ENCODE results near the gene ESPN. TPM values are rescaled to one million over a fixed set of nuclear protein-coding genes. Genes with fewer than 3 reads are reported as not detected.

The ESPN gene
- total RNA-seq, 1 experiment from 2014 or later = 2.2 TPM

DNA sequence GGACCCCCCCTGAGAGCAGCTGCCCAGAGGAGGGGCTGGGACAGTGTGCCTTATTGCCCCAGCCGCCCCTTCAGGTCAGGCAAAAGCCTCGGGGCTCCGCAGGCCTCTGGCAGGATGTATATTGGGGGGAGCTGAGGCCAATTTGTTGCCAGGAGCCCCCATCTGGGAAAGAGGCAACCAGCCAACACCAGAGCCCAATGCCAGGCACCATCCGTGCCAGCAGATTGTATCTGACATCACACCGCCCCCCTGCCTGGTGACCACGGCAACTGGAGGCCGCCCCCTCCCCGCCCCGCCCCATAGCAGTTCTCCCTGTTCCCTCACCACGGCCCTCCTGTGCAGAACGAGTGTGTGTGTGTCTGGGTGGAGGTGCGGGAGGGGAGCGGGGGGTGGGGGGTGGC, 70.5 kb downstream of the ESPN start:
- DNase-seq = no peak
- TF ChIP-seq, protein P1, sequence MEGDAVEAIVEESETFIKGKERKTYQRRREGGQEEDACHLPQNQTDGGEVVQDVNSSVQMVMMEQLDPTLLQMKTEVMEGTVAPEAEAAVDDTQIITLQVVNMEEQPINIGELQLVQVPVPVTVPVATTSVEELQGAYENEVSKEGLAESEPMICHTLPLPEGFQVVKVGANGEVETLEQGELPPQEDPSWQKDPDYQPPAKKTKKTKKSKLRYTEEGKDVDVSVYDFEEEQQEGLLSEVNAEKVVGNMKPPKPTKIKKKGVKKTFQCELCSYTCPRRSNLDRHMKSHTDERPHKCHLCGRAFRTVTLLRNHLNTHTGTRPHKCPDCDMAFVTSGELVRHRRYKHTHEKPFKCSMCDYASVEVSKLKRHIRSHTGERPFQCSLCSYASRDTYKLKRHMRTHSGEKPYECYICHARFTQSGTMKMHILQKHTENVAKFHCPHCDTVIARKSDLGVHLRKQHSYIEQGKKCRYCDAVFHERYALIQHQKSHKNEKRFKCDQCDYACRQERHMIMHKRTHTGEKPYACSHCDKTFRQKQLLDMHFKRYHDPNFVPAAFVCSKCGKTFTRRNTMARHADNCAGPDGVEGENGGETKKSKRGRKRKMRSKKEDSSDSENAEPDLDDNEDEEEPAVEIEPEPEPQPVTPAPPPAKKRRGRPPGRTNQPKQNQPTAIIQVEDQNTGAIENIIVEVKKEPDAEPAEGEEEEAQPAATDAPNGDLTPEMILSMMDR (IDR thresholded peaks at IDR 0.05; ENCODE audit: unreplicated experiment) = no peak
- Mint-ChIP-seq H3K4me3 (ENCODE audit: low read depth, unreplicated experiment) (no peak overlapping the region), H3K27me3 (ENCODE audit: unreplicated experiment) (peaks cover 58% of the 10 kb centered on the region), H3K4me1 (ENCODE audit: low read depth, unreplicated experiment) (peaks cover 10% of the 10 kb centered on the region), H3K9me3 (ENCODE audit: low read depth, unreplicated experiment) (no peaks in the 10 kb centered on the region), H3K36me3 (ENCODE audit: insufficient read depth, unreplicated experiment) (peaks cover 8% of the 10 kb centered on the region), H3K27ac (ENCODE audit: unreplicated experiment) (no peak overlapping the region)
- CTCF ChIA-PET = no interaction called here
- no TSS peak for BruUV-seq (replicated peaks)
- intact Hi-C loops (cut with micrococcal nuclease; ENCODE audit: unreplicated experiment) = no loop called here

DNA sequence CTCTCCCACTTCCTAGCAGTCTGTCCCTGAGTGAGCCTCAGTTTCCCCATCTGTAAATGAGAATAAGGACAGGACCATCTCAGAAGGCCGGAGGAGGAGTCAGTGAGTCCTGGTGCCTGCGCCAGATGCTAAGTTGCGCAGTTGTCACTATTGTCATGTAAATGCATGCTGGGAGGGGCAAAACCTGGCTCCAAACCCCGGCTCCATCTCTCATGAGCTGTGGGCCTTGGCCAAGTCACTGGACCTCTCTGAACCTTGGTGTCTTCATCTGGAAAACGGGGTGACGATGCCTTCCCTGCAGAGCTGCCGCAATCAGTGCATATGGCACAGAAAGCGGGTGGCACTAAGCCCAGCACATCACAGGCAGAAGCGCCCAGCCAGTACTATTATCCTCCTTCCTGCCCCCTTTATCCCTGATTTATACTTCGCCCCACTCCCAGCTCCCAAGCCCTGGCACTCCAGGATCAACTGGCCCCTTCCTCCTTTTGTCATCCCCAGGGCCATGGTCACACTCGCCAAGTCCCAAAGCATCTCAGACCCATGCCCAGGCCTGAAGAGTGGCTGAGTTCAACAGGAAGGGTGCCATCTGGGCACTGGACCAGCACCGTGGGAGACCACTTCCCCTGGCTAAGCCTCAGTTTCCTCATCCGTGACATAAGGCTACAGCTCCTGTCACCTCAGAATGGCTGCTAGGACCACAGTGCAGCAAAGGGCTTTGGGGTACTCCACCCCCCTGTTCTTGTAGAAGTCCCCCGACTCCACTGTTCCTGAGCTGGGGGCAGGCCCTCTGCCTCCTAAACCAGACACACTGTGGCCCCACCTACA, 71.2 kb downstream of the ESPN start:
- no TSS peak for BruUV-seq (replicated peaks)
- H3K9me3 Mint-ChIP-seq (ENCODE audit: low read depth, unreplicated experiment) = no peaks in the 10 kb centered on the region

DNA sequence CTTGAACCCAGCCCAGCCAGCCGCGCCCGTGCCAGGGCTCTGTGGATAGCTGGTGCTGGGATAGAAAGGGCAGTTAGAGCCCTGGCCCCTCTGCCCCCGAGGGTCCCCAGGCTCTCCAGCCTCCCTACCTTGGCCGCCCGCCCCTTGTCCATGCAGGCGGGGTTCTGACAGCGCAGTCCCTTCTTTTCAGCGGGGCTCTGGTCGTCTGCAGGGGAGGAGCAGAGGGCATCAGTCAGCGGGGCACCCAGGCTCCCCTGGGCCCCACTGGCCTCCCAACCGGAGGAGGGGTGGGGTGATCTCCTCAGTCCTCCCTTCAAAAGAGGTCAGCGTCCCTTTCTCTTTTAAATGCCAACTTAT, 71.8 kb downstream of the ESPN start:
- Mint-ChIP-seq H3K27ac (ENCODE audit: unreplicated experiment) (no peak overlapping the region), H3K9me3 (ENCODE audit: low read depth, unreplicated experiment) (no peaks in the 10 kb centered on the region), H3K36me3 (ENCODE audit: insufficient read depth, unreplicated experiment) (peaks cover 5% of the 10 kb centered on the region), H3K27me3 (ENCODE audit: unreplicated experiment) (peaks cover 63% of the 10 kb centered on the region), H3K4me1 (ENCODE audit: low read depth, unreplicated experiment) (peaks cover 7% of the 10 kb centered on the region), H3K4me3 (ENCODE audit: low read depth, unreplicated experiment) (peak overlapping the region; percentile 28)
- BruUV-seq (replicated peaks) = no TSS peak
- intact Hi-C loops (cut with micrococcal nuclease; ENCODE audit: unreplicated experiment) = no loop called here
- TF ChIP-seq, protein P1 (IDR thresholded peaks at IDR 0.05; ENCODE audit: unreplicated experiment) = no peak
- CTCF ChIA-PET = no interaction called here
- no peak for DNase-seq

More for the DNA sequence above, 71.2 kb downstream of the ESPN start:
- Mint-ChIP-seq H3K27me3 (ENCODE audit: unreplicated experiment) (peaks cover 62% of the 10 kb centered on the region), H3K4me1 (ENCODE audit: low read depth, unreplicated experiment) (peaks cover 10% of the 10 kb centered on the region), H3K4me3 (ENCODE audit: low read depth, unreplicated experiment) (no peak overlapping the region), H3K27ac (ENCODE audit: unreplicated experiment) (no peak overlapping the region), H3K36me3 (ENCODE audit: insufficient read depth, unreplicated experiment) (peaks cover 5% of the 10 kb centered on the region)
- CTCF ChIA-PET = no interaction called here
- TF ChIP-seq, protein P1 (IDR thresholded peaks at IDR 0.05; ENCODE audit: unreplicated experiment) = no peak
- no peak for DNase-seq
- intact Hi-C loops (cut with micrococcal nuclease; ENCODE audit: unreplicated experiment) = no loop called here

DNA sequence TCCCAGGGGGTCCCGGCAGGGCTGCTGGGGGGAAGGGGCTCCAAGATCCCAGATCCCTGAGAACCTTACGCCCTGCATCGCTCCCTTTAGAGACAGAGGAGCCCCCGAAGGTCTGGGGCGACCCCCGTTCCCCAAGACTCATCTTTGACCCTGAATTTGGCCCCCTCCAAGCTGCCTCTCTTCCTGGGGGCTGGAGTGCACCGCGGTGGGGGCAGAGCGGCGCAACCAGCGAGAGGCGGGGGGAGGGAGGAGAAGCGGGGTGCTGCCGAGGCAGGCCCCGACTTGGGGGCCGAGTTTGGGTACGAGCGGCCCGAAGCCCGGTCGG, 72.3 kb downstream of the ESPN start:
- Mint-ChIP-seq H3K27ac (ENCODE audit: unreplicated experiment) (no peak overlapping the region), H3K36me3 (ENCODE audit: insufficient read depth, unreplicated experiment) (peaks cover 5% of the 10 kb centered on the region), H3K27me3 (ENCODE audit: unreplicated experiment) (peaks cover 63% of the 10 kb centered on the region), H3K4me3 (ENCODE audit: low read depth, unreplicated experiment) (peak overlapping the region; percentile 28), H3K4me1 (ENCODE audit: low read depth, unreplicated experiment) (peaks cover 2% of the 10 kb centered on the region), H3K9me3 (ENCODE audit: low read depth, unreplicated experiment) (no peaks in the 10 kb centered on the region)
- BruUV-seq (replicated peaks) = no TSS peak
- CTCF ChIA-PET = no interaction called here
- DNase-seq = no peak
- intact Hi-C loops (cut with micrococcal nuclease; ENCODE audit: unreplicated experiment) = no loop called here
- TF ChIP-seq, protein P1 (IDR thresholded peaks at IDR 0.05; ENCODE audit: unreplicated experiment) = no peak

Measured in Calu3 (cell line).